HL-60 (cell line): Measurements from ENCODE around the gene RASAL2.

Experiments
- CTCF ChIP-seq: IDR thresholded peaks from one replicate; pipeline ENCODE4 v1.5.1; 2011; ENCODE audit warnings: low read length, control low read depth, inconsistent platforms; ENCODE audit not compliant: insufficient read depth
- POLR2AphosphoS5 ChIP-seq: IDR thresholded peaks from 2 replicates; pipeline ENCODE4 v1.6.1; 2012; ENCODE audit warnings: low read depth
- SPI1 ChIP-seq: IDR thresholded peaks from 2 replicates; pipeline ENCODE4 v1.6.1; 2012; ENCODE audit warnings: low read depth, mild to moderate bottlenecking, borderline replicate concordance

- TF ChIP-seq CTCF (no peak), POLR2AphosphoS5 (no peak), SPI1 (no peak)
Measured at GRCh38 chr1:178061620-178062019, 32.3 kb upstream of the RASAL2 start.
